Testis (tissue), 3 donors: ENCODE data around the gene ANO2. TPM values are rescaled to one million over a fixed set of nuclear protein-coding genes. Genes with fewer than 3 reads are reported as not detected.

Experiments
- DNase-seq: peaks from one replicate; pipeline ENCODE4 v3.0.0-alpha.2; 2019
- H3K27ac ChIP-seq, 2 donors: fragments of 200-600 bp; sonication (generic); one replicate each; pipeline ENCODE4 v1.5.1; 2019
- H3K27me3 ChIP-seq: fragments of 200-600 bp; sonication (generic); one replicate; pipeline ENCODE4 v1.5.1; 2019
- H3K36me3 ChIP-seq: fragments of 200-600 bp; sonication (generic); one replicate; pipeline ENCODE4 v1.5.1; 2017; ENCODE audit warnings: low read depth; ENCODE audit errors: missing control alignments
- H3K4me1 ChIP-seq: fragments of 200-600 bp; sonication (generic); one replicate; pipeline ENCODE4 v1.5.1; 2019
- H3K4me3 ChIP-seq, 2 donors: fragments of 200-600 bp; sonication (generic); one replicate each; pipeline ENCODE4 v1.5.1; 2017 to 2019
- H3K9me3 ChIP-seq: fragments of 200-600 bp; sonication (generic); one replicate; pipeline ENCODE4 v1.5.1; 2017
- CTCF ChIP-seq, 3 experiments: fragments of 450-650 bp in 2 of 3; fragments of 200-600 bp in 1 of 3; sonication (generic) in 1 of 3; IDR thresholded peaks; one replicate each; pipeline ENCODE4 v1.5.1; 2016 to 2019; ENCODE audit warnings: antibody characterized with exemption in 3 of 3, mild to moderate bottlenecking in 2 of 3, moderate library complexity in 1 of 3
- POLR2A ChIP-seq: fragments of 450-650 bp; IDR thresholded peaks from one replicate; pipeline ENCODE4 v1.6.1; 2017; ENCODE audit warnings: antibody characterized with exemption, mild to moderate bottlenecking, moderate library complexity
- WGBS, 2 donors: methylation state at CpG; one replicate each; pipeline ENCODE4 v1.1.5; 2018; 5-methylcytosine and 5-hydroxymethylcytosine counted together
- intact Hi-C: fragments of 100-400 bp; cut with DNase I; formaldehyde crosslinking; loops from one replicate; pipeline ENCODE4 v1.15.1; 2023; ENCODE audit warnings: low total_unique reads
- polyA plus RNA-seq: library from polyadenylated mRNA; stranded (reverse); fragments of 350-450 nt; fragmentation: Illumina TruSeq; extraction: RNeasy Lipid Tissue Mini Kit (QIAGEN cat#74804); gene quantifications from one replicate; pipeline ENCODE4 v1.2.3, GENCODE V29; 2014; ENCODE audit warnings: low read depth, low replicate concordance; ENCODE audit not compliant: insufficient read depth
- total RNA-seq, 2 donors: library from RNA; depleted of rRNA; stranded (reverse); fragments of >200 nt; gene quantifications; one replicate each; pipeline ENCODE4 v1.2.3, GENCODE V29; 2016

The ANO2 gene
- total and polyA plus RNA-seq, 3 donors from 2014 or later: 9.8 to 24.5 (median 24.4) TPM

- no peak overlapping the region for H3K4me3 ChIP-seq
- intact Hi-C loops: no loop called here
- TF ChIP-seq CTCF (IDR thresholded peaks at IDR 0.05) (peak in 2 of 3 experiments; percentile 41 to 58), POLR2A (no peak)
- no peaks in the 10 kb centered on the region for H3K27me3 ChIP-seq
- no peaks in the 10 kb centered on the region for H3K4me1 ChIP-seq
- H3K9me3 ChIP-seq: no peaks in the 10 kb centered on the region
- H3K36me3 ChIP-seq: no peaks in the 10 kb centered on the region
- H3K27ac ChIP-seq: no peak overlapping the region
- peak; percentile 66 for DNase-seq
- WGBS, 2 donors: 51 to 58% methylated on average over 8 to 9 of the region's 9 CpGs
Observed at GRCh38 chr12:5965950-5966383, 20.9 kb upstream of the ANO2 start.

DNA sequence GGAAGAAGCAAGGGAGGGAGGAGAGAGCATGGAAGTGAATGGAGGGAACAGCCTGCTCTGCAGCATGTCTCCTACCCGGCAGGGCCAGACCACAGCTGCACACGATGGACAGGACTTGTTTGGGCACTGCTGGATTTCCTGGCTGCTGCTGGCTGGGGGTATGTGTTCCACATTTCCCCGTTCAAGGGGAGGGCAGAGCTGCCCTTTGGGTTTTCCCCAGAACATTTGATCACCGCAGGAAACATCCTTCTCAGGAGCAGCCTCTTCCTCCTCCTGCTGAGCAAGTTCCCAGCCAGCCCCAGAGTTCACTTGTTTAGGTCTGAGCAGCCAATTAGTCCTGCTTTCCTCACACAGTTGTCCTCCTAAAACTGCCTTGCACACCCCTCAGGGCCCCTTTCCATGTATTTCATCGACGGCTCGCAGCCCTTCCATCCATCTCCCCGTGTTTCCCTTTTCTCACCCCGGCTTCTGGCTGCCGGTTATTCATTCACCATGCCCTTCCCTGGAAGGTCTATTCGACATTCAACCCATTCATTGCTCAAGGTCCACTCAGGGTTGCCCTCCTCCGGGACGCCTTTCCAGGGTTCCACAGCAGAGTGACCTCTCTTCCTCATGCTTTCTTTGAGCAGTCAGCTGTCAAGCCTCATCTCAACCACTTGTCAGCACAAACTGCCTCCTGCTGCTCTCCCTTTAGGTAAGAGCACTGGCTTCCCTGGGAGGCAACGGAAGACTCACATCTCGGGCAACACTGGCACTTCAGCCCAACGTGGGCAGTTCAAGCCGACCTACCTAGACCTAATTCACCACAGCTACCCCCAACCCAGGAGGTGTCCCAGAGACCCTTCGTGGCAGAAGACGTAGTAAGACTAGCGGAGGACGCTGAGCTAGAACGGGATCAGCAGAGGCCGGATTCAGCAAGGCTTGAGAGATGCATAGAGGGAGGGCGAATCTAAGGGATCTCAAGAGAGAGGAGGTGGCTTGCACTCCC lies 20.1 kb upstream of the ANO2 start:
- WGBS, 2 donors: 75 to 80% methylated on average over 24 of the region's 24 CpGs
- H3K27me3 ChIP-seq: no peaks in the 10 kb centered on the region
- H3K4me3 ChIP-seq: no peak overlapping the region
- no peaks in the 10 kb centered on the region for H3K4me1 ChIP-seq
- intact Hi-C loops: no loop called here
- H3K36me3 ChIP-seq: no peaks in the 10 kb centered on the region
- H3K27ac ChIP-seq: no peak overlapping the region
- DNase-seq: no peak
- no peaks in the 10 kb centered on the region for H3K9me3 ChIP-seq
- TF ChIP-seq POLR2A: no peak
- no peak for TF ChIP-seq CTCF (IDR thresholded peaks at IDR 0.05)

DNA sequence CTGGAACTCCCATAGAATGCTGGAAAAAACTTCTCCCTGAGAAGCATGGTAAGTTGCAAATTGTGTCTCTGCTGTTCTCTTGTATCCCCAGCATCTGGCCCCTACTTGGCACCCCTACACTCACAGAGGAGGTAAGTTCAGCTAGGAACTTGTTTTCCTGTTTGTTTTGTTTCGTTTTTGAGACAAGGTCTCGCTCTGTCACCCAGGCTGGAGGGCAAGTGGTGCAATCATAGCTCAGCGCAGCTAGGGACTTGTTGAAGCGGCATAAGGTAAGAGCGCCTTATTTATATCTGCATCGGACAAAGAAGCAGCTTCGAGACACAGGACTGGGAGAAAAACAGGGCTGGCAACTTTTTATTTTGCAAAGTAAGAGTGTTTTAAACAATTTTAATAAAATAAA lies 18.5 kb upstream of the ANO2 start:
- Histone ChIP-seq H3K27ac (no peak overlapping the region), H3K36me3 (no peaks in the 10 kb centered on the region), H3K9me3 (no peaks in the 10 kb centered on the region), H3K4me3 (no peak overlapping the region), H3K4me1 (no peaks in the 10 kb centered on the region), H3K27me3 (no peaks in the 10 kb centered on the region)
- TF ChIP-seq CTCF (IDR thresholded peaks at IDR 0.05): no peak
- no peak for TF ChIP-seq POLR2A
- intact Hi-C loops: no loop called here
- WGBS, 2 donors: 84 to 87% methylated on average over 7 of the region's 7 CpGs
- no peak for DNase-seq

DNA sequence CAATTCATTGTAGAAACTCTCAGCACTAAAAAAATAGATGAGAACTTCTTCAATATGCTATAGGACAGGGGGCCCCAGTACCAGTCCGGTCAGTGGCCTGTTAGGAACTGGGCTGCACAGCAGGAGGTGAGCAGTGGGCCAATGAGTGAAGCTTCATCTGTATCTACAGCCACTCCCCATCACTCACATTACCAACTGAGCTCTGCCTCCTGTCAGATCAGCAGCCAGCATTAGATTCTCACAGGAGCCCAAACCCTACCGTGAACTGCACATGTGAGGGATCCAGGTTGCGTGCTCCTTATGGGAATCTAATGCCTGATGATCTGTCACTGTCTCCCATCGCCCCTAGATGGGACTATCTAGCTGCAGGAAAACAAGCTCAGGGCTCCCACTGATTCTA lies 15.7 kb upstream of the ANO2 start:
- Histone ChIP-seq H3K36me3 (no peaks in the 10 kb centered on the region), H3K4me1 (no peaks in the 10 kb centered on the region), H3K27ac (no peak overlapping the region), H3K27me3 (no peaks in the 10 kb centered on the region), H3K9me3 (no peaks in the 10 kb centered on the region), H3K4me3 (no peak overlapping the region)
- intact Hi-C loops: no loop called here
- TF ChIP-seq CTCF (IDR thresholded peaks at IDR 0.05) (no peak), POLR2A (no peak)
- DNase-seq: no peak
- WGBS, 2 donors: 88 to 91% methylated on average over 4 of the region's 4 CpGs

DNA sequence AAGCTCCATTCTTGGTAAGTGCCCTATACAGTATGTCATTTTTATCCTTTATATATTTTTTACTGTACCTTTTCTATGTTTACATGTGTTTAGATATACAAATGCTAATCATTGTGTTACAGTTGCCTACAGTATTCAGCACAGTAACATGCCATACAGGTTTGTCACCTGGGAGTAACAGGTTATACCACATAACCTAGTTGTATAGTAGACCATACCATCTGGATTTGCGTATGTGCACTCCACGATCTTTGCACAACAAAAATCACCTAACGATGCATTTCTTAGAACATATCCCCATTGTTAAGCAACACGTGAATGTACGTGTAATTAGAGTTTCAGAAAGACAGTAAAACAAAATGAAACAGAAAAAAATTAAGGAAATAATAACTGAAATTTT lies 11.9 kb upstream of the ANO2 start:
- intact Hi-C loops: no loop called here
- H3K27ac ChIP-seq: no peak overlapping the region
- H3K27me3 ChIP-seq: no peaks in the 10 kb centered on the region
- H3K4me1 ChIP-seq: no peaks in the 10 kb centered on the region
- no peak overlapping the region for H3K4me3 ChIP-seq
- no peaks in the 10 kb centered on the region for H3K9me3 ChIP-seq
- no peak for DNase-seq
- TF ChIP-seq CTCF (IDR thresholded peaks at IDR 0.05) (no peak), POLR2A (no peak)
- 93 to 95% methylated on average over 5 of the region's 5 CpGs for WGBS, 2 donors
- no peaks in the 10 kb centered on the region for H3K36me3 ChIP-seq
